H1 (cell line): ENCODE measurements around the gene CDY2B. TPM values are rescaled to one million over a fixed set of nuclear protein-coding genes. Genes with fewer than 3 reads are reported as not detected.
"Not testable (repeated sequence)": the region's sequence is repeated elsewhere in the genome, so short reads cannot be mapped to it uniquely, and the experiment has no call there.

Experiments used
- CTCF ChIA-PET: fragments of 300-600 bp; sonication (Branson Sonifier 250); formaldehyde crosslinking; loops from one replicate; lab custom pipeline; 2021; ENCODE audit not compliant: partially characterized antibody; lab: Charles Lee
- POLR2A ChIA-PET: fragments of 300-600 bp; sonication (Branson Sonifier 250); formaldehyde crosslinking; loops from one replicate; lab custom pipeline; 2021; ENCODE audit warnings: inconsistent platforms; ENCODE audit not compliant: partially characterized antibody; lab: Charles Lee
- DNase-seq, 2 experiments: peaks; one replicate each; pipeline versions ENCODE4 v3.0.0 to v3.0.0-alpha.2; 2010 to 2022; ENCODE audit warnings: low spot score in 2 of 2, low read depth in 1 of 2, mixed read lengths in 1 of 2
- FAIRE-seq: peaks from 2 replicates; lab custom pipeline; 2011; peaks lifted over from hg19 to GRCh38; lab: Jason Lieb, UNC
- H2AFZ ChIP-seq: 2 replicates; pipeline ENCODE4 v1.8.1; 2012; ENCODE audit warnings: low read length, inconsistent platforms
- H2AK5ac ChIP-seq: 2 replicates; pipeline ENCODE4 v1.6.1; 2013; ENCODE audit warnings: low read depth, low read length
- H2BK120ac ChIP-seq: replicated peaks from 2 replicates; pipeline ENCODE3; 2013; ENCODE audit warnings: low read depth, low read length, inconsistent platforms
- H2BK12ac ChIP-seq: 2 replicates; pipeline ENCODE4 v1.6.1; 2013; ENCODE audit warnings: low read depth, low read length
- H2BK15ac ChIP-seq: 2 replicates; pipeline ENCODE4 v1.6.1; 2013; ENCODE audit warnings: low read length
- H2BK20ac ChIP-seq: 2 replicates; pipeline ENCODE4 v1.6.1; 2013; ENCODE audit warnings: low read length
- H2BK5ac ChIP-seq: 2 replicates; pipeline ENCODE4 v1.6.1; 2013; ENCODE audit warnings: low read depth, low read length
- H3K14ac ChIP-seq: 2 replicates; pipeline ENCODE4 v1.6.1; 2013; ENCODE audit warnings: inconsistent platforms; ENCODE audit not compliant: insufficient read length
- H3K18ac ChIP-seq: 2 replicates; pipeline ENCODE4 v1.6.1; 2013; ENCODE audit warnings: low read length; ENCODE audit errors: extremely low read depth
- H3K23ac ChIP-seq: 2 replicates; pipeline ENCODE4 v1.6.1; 2013; ENCODE audit warnings: inconsistent platforms; ENCODE audit not compliant: insufficient read length
- H3K23me2 ChIP-seq: 2 replicates; pipeline ENCODE4 v1.6.1; 2013; ENCODE audit warnings: low read depth, low read length
- H3K27ac ChIP-seq: 2 replicates; pipeline ENCODE4 v1.6.1; 2011; ENCODE audit warnings: low read depth, low read length, inconsistent platforms
- H3K27me3 ChIP-seq, 4 experiments: replicated peaks in 1 of 4; 1 replicate in 1 of 4; 2 replicates in 3 of 4; pipeline versions ENCODE4 v1.6.1 to v1.8.1; 2011 to 2013; ENCODE audit warnings: low read length in 3 of 4, mild to moderate bottlenecking in 3 of 4, inconsistent platforms in 2 of 4, mixed read lengths in 2 of 4, moderate library complexity in 1 of 4; ENCODE audit not compliant: control insufficient read depth in 3 of 4, insufficient read depth in 3 of 4; ENCODE audit errors: extremely low read depth in 1 of 4
- H3K36me3 ChIP-seq, 4 experiments: 2 replicates each; pipeline versions ENCODE4 v1.6.1 to v1.8.1; 2011 to 2013; ENCODE audit warnings: mild to moderate bottlenecking in 4 of 4, low read length in 3 of 4, moderate library complexity in 2 of 4, control low read depth in 1 of 4, inconsistent platforms in 1 of 4; ENCODE audit not compliant: insufficient read depth in 4 of 4, control insufficient read depth in 2 of 4
- H3K4ac ChIP-seq: replicated peaks from 2 replicates; pipeline ENCODE3; 2013; ENCODE audit warnings: low read length, low read depth, mixed read lengths, inconsistent platforms; ENCODE audit not compliant: insufficient read length
- H3K4me1 ChIP-seq, 4 experiments: replicated peaks in 1 of 4; 1 replicate in 1 of 4; 2 replicates in 3 of 4; pipeline versions ENCODE4 v1.6.1 to v1.8.1; 2011 to 2013; ENCODE audit warnings: low read length in 3 of 4, inconsistent platforms in 2 of 4, mixed read lengths in 1 of 4; ENCODE audit not compliant: insufficient read depth in 4 of 4, control insufficient read depth in 3 of 4
- H3K4me2 ChIP-seq, 2 experiments: 2 replicates each; pipeline versions ENCODE4 v1.6.1 to v1.8.1; 2011 to 2013; ENCODE audit warnings: low read depth in 2 of 2, low read length in 2 of 2, control low read depth in 1 of 2, inconsistent platforms in 1 of 2, mild to moderate bottlenecking in 1 of 2; ENCODE audit not compliant: insufficient read depth in 1 of 2
- H3K4me3 ChIP-seq, 4 experiments: fragments of 200-600, 300-600 bp in 1 of 4; sonication (generic), shearing (Covaris generic), sonication (Bioruptor Twin) in 1 of 4; 2 replicates each; pipeline versions ENCODE4 v1.5.1 to v1.8.1; 2011 to 2016; ENCODE audit warnings: low read length in 4 of 4, low read depth in 3 of 4, control low read depth in 2 of 4, inconsistent platforms in 2 of 4, mild to moderate bottlenecking in 2 of 4, mixed read lengths in 1 of 4, moderate library complexity in 1 of 4; ENCODE audit not compliant: insufficient read depth in 2 of 4; ENCODE audit errors: extremely low read depth in 1 of 4
- H3K56ac ChIP-seq: replicated peaks from 2 replicates; pipeline ENCODE3; 2013; ENCODE audit warnings: low read depth, mild to moderate bottlenecking, mixed read lengths, low read length, inconsistent platforms; ENCODE audit not compliant: insufficient read length
- H3K79me1 ChIP-seq: 2 replicates; pipeline ENCODE4 v1.6.1; 2013; ENCODE audit warnings: low read depth, low read length, control low read depth
- H3K79me2 ChIP-seq, 2 experiments: 2 replicates each; pipeline versions ENCODE4 v1.6.1 to v1.8.1; 2012 to 2013; ENCODE audit warnings: low read length in 2 of 2, mild to moderate bottlenecking in 2 of 2, inconsistent platforms in 1 of 2; ENCODE audit not compliant: insufficient read depth in 2 of 2, control insufficient read depth in 1 of 2
- H3K9ac ChIP-seq, 4 experiments: replicated peaks in 1 of 4; 1 replicate in 1 of 4; 2 replicates in 3 of 4; pipeline versions ENCODE4 v1.6.1 to v1.8.1; 2011 to 2013; ENCODE audit warnings: low read depth in 3 of 4, low read length in 3 of 4, control low read depth in 2 of 4, mild to moderate bottlenecking in 2 of 4, moderate library complexity in 2 of 4, inconsistent platforms in 1 of 4; ENCODE audit errors: extremely low read depth in 1 of 4
- H3K9me3 ChIP-seq, 2 experiments: 2 replicates each; pipeline versions ENCODE4 v1.6.1 to v1.8.1; 2012 to 2013; ENCODE audit warnings: mild to moderate bottlenecking in 2 of 2, moderate library complexity in 2 of 2, control low read depth in 1 of 2, inconsistent platforms in 1 of 2, low read depth in 1 of 2, low read length in 1 of 2, mixed read lengths in 1 of 2; ENCODE audit not compliant: insufficient read depth in 2 of 2
- H4K20me1 ChIP-seq, 2 experiments: replicated peaks in 1 of 2; 2 replicates each; pipeline versions ENCODE3 to v1.8.1; 2011 to 2013; ENCODE audit warnings: inconsistent platforms in 2 of 2, low read length in 2 of 2, mild to moderate bottlenecking in 1 of 2; ENCODE audit not compliant: insufficient read depth in 2 of 2, control insufficient read depth in 1 of 2
- H4K5ac ChIP-seq: 2 replicates; pipeline ENCODE4 v1.6.1; 2013; ENCODE audit warnings: low read length, low read depth, mixed read lengths, inconsistent platforms; ENCODE audit not compliant: insufficient read length
- H4K8ac ChIP-seq: 2 replicates; pipeline ENCODE4 v1.8.0; 2013; ENCODE audit warnings: mild to moderate bottlenecking, moderate library complexity, low read length, inconsistent platforms; ENCODE audit not compliant: insufficient read depth; ENCODE audit errors: extremely low read depth
- H4K91ac ChIP-seq: replicated peaks from 2 replicates; pipeline ENCODE3; 2013; ENCODE audit warnings: low read length, mixed read lengths, inconsistent platforms; ENCODE audit not compliant: insufficient read length
- WGBS, 2 experiments: shearing (Covaris generic) in 1 of 2; methylation state at CpG; one replicate each; pipeline versions ENCODE4 v1.1.6 to v1.1.7; 2013 to 2015; ENCODE audit warnings: low lambda C conversion rate in 2 of 2, mixed read lengths in 2 of 2, inconsistent platforms in 1 of 2, low coverage in 1 of 2, missing lambda C conversion rate in 1 of 2; ENCODE audit not compliant: insufficient replicate concordance in 2 of 2, insufficient coverage in 1 of 2, insufficient read length in 1 of 2; ENCODE audit errors: extremely low coverage in 1 of 2, missing lambda C conversion rate in 1 of 2; 5-methylcytosine and 5-hydroxymethylcytosine counted together
- polyA plus RNA-seq, 7 experiments: library from polyadenylated mRNA; depleted of rRNA in 3 of 7; stranded (reverse) in 5 of 7; unstranded in 2 of 7; fragments of >200 nt in 5 of 7; fragments of 200-250 nt in 2 of 7; gene quantifications; 1 replicate in 5 of 7; 2 replicates in 1 of 7; 4 replicates in 1 of 7; pipeline versions ENCODE4 v1.2.1 to v1.2.3, GENCODE V29; 2011 to 2013; ENCODE audit warnings: missing spikeins in 2 of 7, mixed read lengths in 2 of 7
- total RNA-seq: library from RNA; stranded (reverse); fragmentation: NEBNext Ultra II Directional; extraction: Animal tissue kit (Norgen Biotek cat#: 25700); gene quantifications from 2 replicates; pipeline ENCODE4 v1.2.1, GENCODE V29; 2021

Gene CDY2B
- total and polyA plus RNA-seq, 2 of the 8 experiments (the other 6 are each of a cell fraction or from before 2014, with no cell fraction given) = not detected

DNA sequence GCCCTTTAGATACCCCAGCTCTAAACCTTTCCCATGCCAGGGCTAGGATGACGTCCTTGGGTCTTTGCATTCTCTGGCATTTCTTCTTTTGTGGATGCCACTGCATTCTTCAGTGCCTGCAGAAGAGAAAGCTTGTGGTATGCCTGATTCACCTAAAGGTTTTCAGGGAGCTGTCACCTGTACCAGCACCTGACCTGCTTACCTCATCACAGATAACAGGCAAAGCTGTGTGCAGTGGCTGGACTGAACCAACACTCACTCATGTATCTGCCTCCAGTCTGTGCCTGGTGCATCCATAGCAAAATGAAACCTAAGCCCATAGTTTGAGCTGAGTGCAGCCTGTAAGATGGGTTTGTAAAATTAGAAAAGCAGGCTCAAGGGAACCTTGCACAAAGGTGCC is 3.3 kb downstream of the CDY2B start:
- H3K79me2 ChIP-seq, H4K5ac ChIP-seq, DNase-seq, H4K20me1 ChIP-seq, H3K36me3 ChIP-seq, H3K18ac ChIP-seq, H4K91ac ChIP-seq, H3K27me3 ChIP-seq, H3K56ac ChIP-seq, H3K4me3 ChIP-seq, H3K23me2 ChIP-seq, H3K14ac ChIP-seq, H3K79me1 ChIP-seq, H2AK5ac ChIP-seq, H2BK12ac ChIP-seq, H2BK120ac ChIP-seq, H3K9ac ChIP-seq, CTCF ChIA-PET, POLR2A ChIA-PET, H3K4ac ChIP-seq, H2AFZ ChIP-seq, H2BK15ac ChIP-seq, H4K8ac ChIP-seq, FAIRE-seq, H2BK5ac ChIP-seq, H2BK20ac ChIP-seq, H3K23ac ChIP-seq, H3K9me3 ChIP-seq, H3K4me1 ChIP-seq, H3K27ac ChIP-seq, H3K4me2 ChIP-seq: not testable (repeated sequence)
- no CpG with 5 or more reads among the region's 1 CpG for WGBS, 2 experiments

DNA sequence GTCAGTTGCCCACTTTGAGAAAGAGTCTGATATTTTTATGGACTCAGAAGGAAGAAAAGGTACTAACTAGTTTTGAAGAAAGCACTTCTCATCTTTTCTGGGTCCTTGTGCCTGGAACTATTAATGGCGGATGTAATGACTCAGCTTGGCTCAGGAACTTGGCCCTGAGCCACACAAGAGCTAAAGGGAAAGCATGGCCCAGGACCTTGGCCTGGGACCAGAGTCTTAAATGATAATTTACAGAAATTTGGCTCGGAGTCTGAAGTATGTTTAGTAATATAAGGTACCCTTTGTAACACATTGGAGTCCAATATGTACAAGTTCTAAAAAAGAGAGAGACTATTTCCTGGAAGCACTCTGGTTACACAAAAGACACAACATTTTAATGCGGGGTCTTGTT is 4.6 kb downstream of the CDY2B start:
- H3K27ac ChIP-seq, H4K5ac ChIP-seq, H3K79me2 ChIP-seq, CTCF ChIA-PET, H2BK15ac ChIP-seq, H2BK5ac ChIP-seq, H3K4me3 ChIP-seq, H3K9me3 ChIP-seq, H2BK20ac ChIP-seq, H2AFZ ChIP-seq, H3K23me2 ChIP-seq, H4K8ac ChIP-seq, H4K20me1 ChIP-seq, H3K4me2 ChIP-seq, H3K36me3 ChIP-seq, H3K4me1 ChIP-seq, H2BK12ac ChIP-seq, H2AK5ac ChIP-seq, H3K56ac ChIP-seq, H3K14ac ChIP-seq, DNase-seq, H3K23ac ChIP-seq, H3K4ac ChIP-seq, H3K79me1 ChIP-seq, POLR2A ChIA-PET, H3K9ac ChIP-seq, H3K18ac ChIP-seq, FAIRE-seq, H3K27me3 ChIP-seq, H2BK120ac ChIP-seq, H4K91ac ChIP-seq: not testable (repeated sequence)
- WGBS, 2 experiments = no CpG with 5 or more reads among the region's 3 CpGs
